Neural cell (in vitro differentiated cells): Measurements from ENCODE around the gene MALRD1. TPM values are rescaled to one million over a fixed set of nuclear protein-coding genes. Genes with fewer than 3 reads are reported as not detected.

Source experiments
- H2AFZ ChIP-seq: fragments of 200-600, 300-800 bp; sonication (generic), shearing (Covaris generic); 2 replicates; pipeline ENCODE4 v1.6.0; 2014; ENCODE audit warnings: low read depth, mild to moderate bottlenecking, antibody characterized with exemption, low read length, moderate library complexity
- H3F3A ChIP-seq: fragments of 200-600 bp; shearing (Covaris generic); 2 replicates; pipeline ENCODE4 v1.6.1; 2016; ENCODE audit warnings: mild to moderate bottlenecking, moderate library complexity, mixed read lengths, antibody characterized with exemption, low read length; ENCODE audit not compliant: insufficient read depth, poor library complexity, severe bottlenecking
- H3K27ac ChIP-seq: fragments of 200-600, 300-800 bp; sonication (generic), shearing (Covaris generic); 2 replicates; pipeline ENCODE4 v1.5.1; 2014; ENCODE audit warnings: mild to moderate bottlenecking, low read length, moderate library complexity
- H3K27me3 ChIP-seq: fragments of 300-800, 200-600 bp; sonication (generic), shearing (Covaris generic); 2 replicates; pipeline ENCODE4 v1.6.0; 2014; ENCODE audit warnings: mild to moderate bottlenecking, low read depth, low read length, moderate library complexity; ENCODE audit not compliant: insufficient read depth
- H3K36me3 ChIP-seq: fragments of 300-800, 200-600 bp; sonication (generic), shearing (Covaris generic); 2 replicates; pipeline ENCODE4 v1.5.1; 2014; ENCODE audit warnings: mild to moderate bottlenecking, antibody characterized with exemption, low read length, moderate library complexity; ENCODE audit not compliant: insufficient read depth
- H3K4me2 ChIP-seq: fragments of 300-800, 200-600 bp; sonication (generic), shearing (Covaris generic); 2 replicates; pipeline ENCODE4 v1.6.0; 2014; ENCODE audit warnings: mild to moderate bottlenecking, low read length
- H3K4me3 ChIP-seq: fragments of 300-800, 200-600 bp; sonication (generic), shearing (Covaris generic); 2 replicates; pipeline ENCODE4 v1.5.1; 2014; ENCODE audit warnings: mild to moderate bottlenecking, low read length, moderate library complexity
- H3K79me2 ChIP-seq: fragments of 200-600 bp; shearing (Covaris generic); replicated peaks from 2 replicates; pipeline ENCODE4 v1.6.0; 2014; ENCODE audit warnings: mild to moderate bottlenecking, low read length, moderate library complexity; ENCODE audit not compliant: insufficient read depth
- H3K9ac ChIP-seq: fragments of 300-800, 200-600 bp; sonication (generic), shearing (Covaris generic); 2 replicates; pipeline ENCODE4 v1.6.1; 2016; ENCODE audit warnings: mild to moderate bottlenecking, low read length, mixed read lengths
- H3K9me2 ChIP-seq: fragments of 200-600 bp; shearing (Covaris generic); 2 replicates; pipeline ENCODE4 v1.6.1; 2016; ENCODE audit warnings: mild to moderate bottlenecking, low read length, mixed read lengths; ENCODE audit not compliant: insufficient read depth
- H3K9me3 ChIP-seq: fragments of 200-600, 300-800 bp; sonication (generic), shearing (Covaris generic); 2 replicates; pipeline ENCODE4 v1.6.1; 2016; ENCODE audit warnings: mild to moderate bottlenecking, mixed run types, low read length, moderate library complexity, mixed read lengths
- H4K20me1 ChIP-seq: fragments of 200-600 bp; shearing (Covaris generic); 2 replicates; pipeline ENCODE4 v1.6.1; 2016; ENCODE audit warnings: mild to moderate bottlenecking, mixed run types; ENCODE audit not compliant: insufficient read depth
- CTCF ChIP-seq: fragments of 450-650 bp; IDR thresholded peaks from 2 replicates; pipeline ENCODE4 v1.5.1; 2014; ENCODE audit warnings: antibody characterized with exemption, mild to moderate bottlenecking, moderate library complexity; ENCODE audit not compliant: poor library complexity, severe bottlenecking
- EP300 ChIP-seq: fragments of 450-650 bp; conservative IDR thresholded peaks from 2 replicates; pipeline ENCODE4 v1.6.1; 2014; ENCODE audit warnings: antibody characterized with exemption, mild to moderate bottlenecking, moderate library complexity; ENCODE audit not compliant: poor library complexity, severe bottlenecking
- EZH2 ChIP-seq: fragments of 200-600, 300-800 bp; shearing (Covaris generic), sonication (generic); IDR thresholded peaks from 2 replicates; pipeline ENCODE4 v1.6.1; 2014; ENCODE audit warnings: antibody characterized with exemption, low read length, borderline replicate concordance, mild to moderate bottlenecking; ENCODE audit not compliant: insufficient read depth, poor library complexity, severe bottlenecking
- MXI1 ChIP-seq: fragments of 450-650 bp; conservative IDR thresholded peaks from 2 replicates; pipeline ENCODE4 v1.6.1; 2014; ENCODE audit warnings: antibody characterized with exemption, mild to moderate bottlenecking; ENCODE audit not compliant: poor library complexity, severe bottlenecking
- POLR2AphosphoS5 ChIP-seq: IDR thresholded peaks from 2 replicates; pipeline ENCODE4 v1.6.1; 2012
- RAD21 ChIP-seq: fragments of 450-650 bp; conservative IDR thresholded peaks from 2 replicates; pipeline ENCODE4 v1.6.1; 2014; ENCODE audit warnings: antibody characterized with exemption, mild to moderate bottlenecking, moderate library complexity
- REST ChIP-seq: IDR thresholded peaks from 2 replicates; pipeline ENCODE4 v1.6.1; 2012; ENCODE audit warnings: borderline replicate concordance
- SMC3 ChIP-seq: fragments of 450-650 bp; conservative IDR thresholded peaks from 2 replicates; pipeline ENCODE4 v1.6.1; 2014; ENCODE audit warnings: antibody characterized with exemption, mild to moderate bottlenecking, moderate library complexity; ENCODE audit not compliant: poor library complexity
- TAF1 ChIP-seq: IDR thresholded peaks from 2 replicates; pipeline ENCODE4 v1.6.1; 2012; ENCODE audit warnings: low read depth
- polyA plus RNA-seq: library from polyadenylated mRNA; depleted of rRNA; stranded (reverse); fragments of >200 nt; gene quantifications from 2 replicates; pipeline ENCODE4 v1.2.3, GENCODE V29; 2014

Gene MALRD1
- polyA plus RNA-seq, 1 donor from 2014 or later = 0.21 TPM

- H3K4me2 ChIP-seq = no peak overlapping the region
- H2AFZ ChIP-seq = no peak overlapping the region
- H3K27ac ChIP-seq = no peak overlapping the region
- H3K9me3 ChIP-seq = no peaks in the 10 kb centered on the region
- no peaks in the 10 kb centered on the region for H3K79me2 ChIP-seq
- no peak overlapping the region for H3K9ac ChIP-seq
- no peaks in the 10 kb centered on the region for H3K36me3 ChIP-seq
- no peaks in the 10 kb centered on the region for H4K20me1 ChIP-seq
- H3K9me2 ChIP-seq = no peaks in the 10 kb centered on the region
- no peaks in the 10 kb centered on the region for H3K27me3 ChIP-seq
- H3F3A ChIP-seq = no peaks in the 10 kb centered on the region
- no peak for TF ChIP-seq EZH2
- no peak for TF ChIP-seq EP300
- no peak for TF ChIP-seq CTCF
- TF ChIP-seq REST = no peak
- TF ChIP-seq POLR2AphosphoS5 = no peak
- TF ChIP-seq MXI1 = no peak
- TF ChIP-seq RAD21 = no peak
- TF ChIP-seq SMC3 = no peak
- no peak for TF ChIP-seq TAF1
- H3K4me3 ChIP-seq = no peak overlapping the region
Measured at GRCh38 chr10:19772972-19773371, 724.4 kb downstream of the MALRD1 start.

DNA sequence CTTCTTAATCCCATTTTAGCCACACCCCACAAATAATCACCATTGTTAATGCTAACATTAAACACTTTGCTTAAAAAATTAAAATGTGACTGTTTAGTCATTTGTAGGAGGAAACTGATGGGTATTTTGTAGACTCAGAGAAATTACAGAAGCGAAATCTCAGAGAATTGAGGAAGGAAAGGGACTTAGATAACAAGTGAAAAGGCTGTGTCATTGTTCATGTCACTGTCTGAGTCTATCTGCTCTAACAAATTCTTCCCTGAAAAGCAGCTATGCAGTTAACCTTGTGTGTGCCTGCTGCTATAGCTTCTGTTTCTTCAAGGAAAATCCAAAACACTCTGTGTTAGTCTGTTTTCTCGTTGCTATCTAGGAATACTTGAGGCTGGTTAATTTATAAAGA lies 726.7 kb downstream of the MALRD1 start:
- H3K4me3 ChIP-seq = no peak overlapping the region
- no peaks in the 10 kb centered on the region for H3K27me3 ChIP-seq
- no peak overlapping the region for H3K9ac ChIP-seq
- H2AFZ ChIP-seq = no peak overlapping the region
- H3K9me2 ChIP-seq = no peaks in the 10 kb centered on the region
- H3K36me3 ChIP-seq = no peaks in the 10 kb centered on the region
- no peaks in the 10 kb centered on the region for H4K20me1 ChIP-seq
- no peaks in the 10 kb centered on the region for H3F3A ChIP-seq
- H3K4me2 ChIP-seq = no peak overlapping the region
- H3K9me3 ChIP-seq = no peaks in the 10 kb centered on the region
- no peak overlapping the region for H3K27ac ChIP-seq
- no peak for TF ChIP-seq RAD21
- no peak for TF ChIP-seq POLR2AphosphoS5
- TF ChIP-seq REST = no peak
- TF ChIP-seq TAF1 = no peak
- no peak for TF ChIP-seq EP300
- no peak for TF ChIP-seq SMC3
- TF ChIP-seq MXI1 = no peak
- no peak for TF ChIP-seq EZH2
- TF ChIP-seq CTCF = no peak
- no peaks in the 10 kb centered on the region for H3K79me2 ChIP-seq
